Lower leg skin (tissue), 3 donors: Measurements from ENCODE around the gene SASH1.

Experiments used
- CTCF ChIP-seq, 3 donors: fragments of 450-650 bp; IDR thresholded peaks; one replicate each; pipeline ENCODE4 v1.5.1; 2016; ENCODE audit warnings: antibody characterized with exemption in 3 of 3, mild to moderate bottlenecking in 3 of 3, moderate library complexity in 2 of 3
- POLR2A ChIP-seq, 2 donors: fragments of 450-650 bp; IDR thresholded peaks; one replicate each; pipeline ENCODE4 v1.6.1; 2016 to 2017; ENCODE audit warnings: antibody characterized with exemption in 2 of 2, mild to moderate bottlenecking in 1 of 2, moderate library complexity in 1 of 2

- TF ChIP-seq CTCF (IDR thresholded peaks at IDR 0.05) (no peak), POLR2A (IDR thresholded peaks at IDR 0.05) (no peak)
Measured at GRCh38 chr6:148457843-148458159, 115.2 kb downstream of the SASH1 start.
